Adrenal gland (tissue), 5 donors: ENCODE results near the gene ARHGAP10.

Experiments
- CTCF ChIP-seq, 6 experiments: fragments of 450-650 bp in 4 of 6; fragments of 200-600 bp in 2 of 6; sonication (generic) in 1 of 6; IDR thresholded peaks; 1 replicate in 5 of 6; 2 replicates in 1 of 6; pipeline versions ENCODE4 v1.5.1 to v1.8.0; 2016 to 2021; ENCODE audit warnings: antibody characterized with exemption in 6 of 6, mild to moderate bottlenecking in 2 of 6, moderate library complexity in 1 of 6
- POLR2A ChIP-seq, 2 donors: fragments of 450-650 bp; IDR thresholded peaks; one replicate each; pipeline ENCODE4 v1.6.1; 2017; ENCODE audit warnings: antibody characterized with exemption in 2 of 2, mild to moderate bottlenecking in 2 of 2, moderate library complexity in 1 of 2
- donor health status: DM: no; HTN: no; CAD: no.

GRCh38 chr4:147968641-147969040, 236.8 kb downstream of the ARHGAP10 start:
- TF ChIP-seq CTCF (IDR thresholded peaks at IDR 0.05) (no peak), POLR2A (IDR thresholded peaks at IDR 0.05) (no peak)
